GM19395 (cell line): Measurements from ENCODE around the gene CDC14A.
A peak's percentile ranks its signal among the peaks of the same experiment; 100 is the strongest.
"Not testable (repeated sequence)": the region's sequence is repeated elsewhere in the genome, so short reads cannot be mapped to it uniquely, and the experiment has no call there.

Experiments used
- ATAC-seq: cut with Tn5 transposase; IDR thresholded peaks from one replicate; pipeline ENCODE4 v1.9.1; 2021; ENCODE audit warnings: mild to moderate bottlenecking, moderate library complexity; ENCODE audit not compliant: unreplicated experiment

Gene CDC14A

DNA sequence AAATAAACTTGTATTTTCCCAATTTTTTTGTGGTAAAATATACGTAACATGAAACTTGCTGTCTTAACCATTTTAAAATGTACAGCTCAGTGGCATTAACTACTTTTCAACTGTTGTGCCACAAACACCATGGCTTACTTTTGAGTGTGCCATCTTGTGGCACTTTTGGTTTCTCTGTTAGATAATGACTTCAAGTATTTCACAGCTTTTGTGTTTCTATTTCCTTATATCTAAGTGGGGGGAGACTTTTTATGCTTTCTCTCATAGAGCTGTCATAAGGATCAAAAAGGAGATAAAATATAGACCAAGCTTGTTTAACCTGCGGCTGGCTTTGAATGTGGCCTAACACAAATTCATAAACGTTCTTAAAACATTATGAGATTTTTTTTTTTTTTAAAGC lies 44.3 kb downstream of the CDC14A start:
- no peak for ATAC-seq

DNA sequence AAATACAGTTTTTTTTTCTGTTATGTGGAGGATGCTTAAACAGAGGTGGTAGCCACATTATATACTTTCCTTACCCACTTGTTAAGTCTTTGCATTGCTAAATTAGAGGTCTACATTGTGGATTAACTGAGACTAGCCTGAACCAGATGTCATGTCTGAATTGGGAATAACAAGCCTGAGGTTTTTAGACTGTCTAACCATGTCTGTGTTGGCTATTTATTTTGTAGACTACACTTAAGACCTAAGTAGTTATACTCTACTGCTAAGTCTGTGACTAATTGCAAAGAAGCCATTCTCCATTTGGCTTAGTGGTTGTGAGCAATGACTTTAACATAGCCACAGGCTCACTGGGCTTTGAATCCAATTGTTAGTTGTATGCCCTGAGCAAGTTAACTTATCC lies 45.4 kb downstream of the CDC14A start:
- ATAC-seq, result no peak

DNA sequence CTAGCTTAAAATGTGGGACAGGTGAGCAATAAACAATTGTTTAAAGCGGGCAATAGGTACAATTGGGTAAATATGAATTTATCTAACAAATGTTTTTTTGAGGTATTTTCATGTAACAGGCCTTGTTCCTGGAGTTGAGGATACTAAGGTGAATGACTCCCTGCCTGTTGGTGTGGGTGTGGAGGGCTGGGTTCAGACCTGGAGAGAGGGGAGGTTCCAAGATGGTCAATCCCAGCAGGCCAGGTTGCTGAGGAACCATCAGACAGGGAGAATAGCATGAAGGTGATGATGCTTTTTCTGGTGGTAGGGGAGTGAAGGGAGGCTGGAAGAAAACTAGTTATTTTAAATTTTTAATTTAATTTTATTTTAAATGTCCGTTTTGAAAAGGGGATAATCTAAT lies 46.3 kb downstream of the CDC14A start:
- no peak for ATAC-seq

DNA sequence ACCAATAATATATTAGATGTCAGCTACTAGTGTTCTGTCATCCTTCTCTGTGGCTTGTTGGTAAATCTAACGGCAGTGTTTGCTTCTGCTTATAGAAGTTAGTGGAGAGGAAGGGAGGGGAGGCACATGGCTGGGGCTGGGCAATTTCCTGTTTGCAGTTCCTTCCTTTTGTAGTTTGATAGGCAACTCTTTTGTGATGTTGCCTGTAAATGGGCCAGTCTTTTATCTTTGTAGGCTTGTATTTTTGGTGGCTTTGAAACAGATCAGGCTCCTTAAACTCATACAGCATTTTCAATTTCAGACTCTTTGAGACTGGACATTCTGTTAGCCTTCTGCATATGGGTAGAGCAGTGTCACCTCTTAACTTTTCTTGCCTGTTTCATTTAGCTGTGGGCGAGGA lies 48.1 kb downstream of the CDC14A start:
- ATAC-seq, result peak; percentile 77

DNA sequence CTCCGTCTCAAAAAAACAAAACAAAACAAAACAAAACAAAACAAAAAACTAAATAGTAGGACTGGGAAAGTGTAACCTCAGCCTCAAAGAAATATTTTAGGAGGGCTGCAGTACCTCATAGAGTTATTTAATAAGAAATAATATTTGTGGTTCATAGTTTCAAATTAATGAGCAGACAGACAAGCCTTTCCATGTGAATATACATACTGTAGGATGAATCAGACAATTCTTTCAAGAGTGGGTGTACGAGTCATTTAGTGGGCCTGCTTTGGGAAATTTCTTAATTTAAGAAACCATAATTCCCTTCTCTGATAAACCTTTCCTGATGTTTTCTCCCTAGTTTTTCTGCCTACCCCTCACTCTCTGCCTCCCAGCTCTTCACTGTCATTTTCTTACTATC lies 52.5 kb downstream of the CDC14A start:
- no peak for ATAC-seq

DNA sequence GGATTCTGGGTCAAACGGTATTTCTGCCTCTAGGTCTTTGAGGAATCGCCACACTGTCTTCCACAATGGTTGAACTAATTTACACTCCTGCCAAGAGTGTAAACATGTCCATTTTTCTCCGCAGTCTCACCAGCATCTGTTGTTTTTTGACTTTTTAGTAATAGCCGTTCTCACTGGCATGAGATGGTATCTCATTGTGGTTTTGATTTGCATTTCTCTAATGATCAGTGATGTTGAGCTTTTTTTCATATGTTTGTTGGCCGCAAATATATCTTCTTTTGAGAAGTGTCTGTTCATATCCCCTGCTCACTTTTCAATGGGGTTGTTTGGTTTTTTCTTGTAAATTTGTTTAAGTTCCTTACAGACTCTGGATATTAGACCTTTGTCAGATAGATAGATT lies 53.6 kb downstream of the CDC14A start:
- ATAC-seq, result not testable (repeated sequence)

DNA sequence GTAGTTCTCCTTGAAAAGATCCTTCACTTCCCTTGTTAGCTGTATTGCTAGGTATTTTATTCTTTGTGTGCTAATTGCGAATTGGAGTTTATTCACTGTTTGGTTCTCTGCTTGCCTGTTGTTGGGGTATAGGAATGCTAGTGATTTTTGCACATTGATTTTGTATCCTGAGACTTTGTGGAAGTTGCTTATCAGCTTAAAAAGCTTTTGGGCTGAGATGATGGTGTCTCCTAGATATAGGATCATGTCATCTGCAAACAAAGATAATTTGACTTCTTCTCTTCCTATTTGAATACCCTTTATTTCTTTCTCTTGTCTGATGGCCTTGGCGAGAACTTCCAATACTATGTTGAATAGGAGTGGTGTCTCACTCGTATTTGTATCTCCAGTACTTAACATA lies 55.1 kb downstream of the CDC14A start:
- ATAC-seq, result not testable (repeated sequence)

DNA sequence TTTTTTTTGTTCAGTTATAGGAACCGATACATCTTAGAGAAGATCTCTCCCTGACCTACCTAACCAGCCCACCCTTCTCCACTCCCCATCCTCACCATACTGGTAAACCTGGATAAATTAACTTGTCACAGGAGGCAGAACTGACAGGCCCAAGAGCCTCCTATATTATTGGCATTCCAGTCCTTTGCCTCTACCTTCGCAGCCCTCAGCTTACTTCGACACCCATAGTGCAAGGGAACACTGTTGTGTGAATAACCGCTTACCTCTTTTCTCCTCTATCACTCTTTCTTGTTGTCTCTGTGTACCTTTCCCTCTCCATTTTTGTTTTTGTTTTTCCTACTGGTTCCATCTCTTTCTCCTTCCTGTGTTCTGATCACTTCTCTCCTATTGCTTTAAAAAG lies 58.7 kb downstream of the CDC14A start:
- no peak for ATAC-seq

DNA sequence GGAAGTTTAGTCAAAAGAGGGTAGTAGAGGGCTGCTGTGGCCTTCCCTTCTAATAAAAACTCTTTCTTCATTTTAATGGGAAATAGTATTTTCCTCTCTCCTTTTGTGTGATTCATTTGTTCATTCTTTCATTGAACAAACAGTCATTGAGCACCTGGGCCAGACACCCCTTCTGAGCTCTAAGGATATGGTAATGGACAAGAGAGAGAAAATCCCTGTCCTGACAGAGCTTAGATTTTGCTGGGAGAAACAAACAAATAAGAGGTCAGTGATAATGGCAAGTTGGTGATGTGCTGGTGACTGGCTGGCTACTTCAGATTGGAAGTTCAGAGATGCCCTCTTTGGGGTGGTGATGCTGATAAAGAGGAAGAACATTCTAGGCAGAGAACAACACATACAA lies 59.3 kb downstream of the CDC14A start:
- ATAC-seq, result no peak

DNA sequence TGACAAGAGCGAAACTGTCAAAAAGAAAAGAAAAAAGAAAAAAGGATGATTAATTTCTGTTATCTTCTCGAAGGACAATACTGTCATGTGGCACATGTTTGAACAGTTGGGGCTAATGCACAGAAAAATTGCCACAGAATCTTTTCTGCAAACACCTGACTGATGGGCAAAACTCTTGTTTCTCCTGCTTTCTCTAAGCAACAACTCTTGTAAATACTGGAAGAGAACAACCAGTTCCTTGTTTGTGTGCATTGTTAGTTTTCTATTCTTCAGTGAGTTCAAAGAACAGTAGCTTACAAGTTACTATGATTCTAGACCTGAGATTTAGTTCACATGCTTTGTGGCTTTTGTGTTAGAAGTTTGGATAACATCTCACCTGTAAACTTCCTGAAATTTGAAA lies 60.7 kb downstream of the CDC14A start:
- no peak for ATAC-seq

DNA sequence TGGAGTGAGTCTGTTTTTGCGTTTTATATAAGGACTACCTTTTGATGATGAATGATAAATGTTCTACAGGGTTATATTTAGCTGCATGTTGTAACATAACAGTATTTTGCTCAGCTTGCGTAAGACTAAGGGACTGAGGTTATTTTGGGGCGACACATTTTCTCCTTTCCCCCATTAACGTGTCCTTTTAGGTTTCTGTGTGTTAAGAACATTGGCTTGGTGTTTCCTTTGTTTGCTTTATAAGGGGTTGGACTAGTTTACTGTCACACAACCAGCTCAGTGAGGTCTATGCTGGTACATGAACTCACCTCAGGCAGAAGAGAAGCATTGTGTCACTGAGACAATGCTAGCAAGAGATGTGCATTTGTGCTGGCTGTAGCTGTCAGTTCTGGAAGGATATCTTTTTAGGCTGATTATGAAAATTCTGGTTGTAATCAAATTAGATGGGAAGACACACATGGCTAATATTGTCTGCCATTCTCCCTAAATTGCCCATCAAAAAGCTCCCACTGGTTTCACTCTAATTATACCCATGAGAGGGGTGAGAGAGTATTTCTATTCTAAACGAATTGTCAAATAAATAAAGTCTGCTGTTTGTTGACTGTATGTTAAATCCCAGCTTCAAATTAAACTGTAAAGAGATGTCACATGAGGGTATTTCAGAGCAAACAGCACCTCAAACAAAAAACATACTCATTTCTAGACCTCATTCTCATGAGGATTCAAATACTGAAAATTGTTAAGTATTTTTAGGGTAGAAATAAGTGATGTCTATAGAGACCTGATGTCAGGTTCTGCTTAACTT lies 62.6 kb downstream of the CDC14A start:
- no peak for ATAC-seq

DNA sequence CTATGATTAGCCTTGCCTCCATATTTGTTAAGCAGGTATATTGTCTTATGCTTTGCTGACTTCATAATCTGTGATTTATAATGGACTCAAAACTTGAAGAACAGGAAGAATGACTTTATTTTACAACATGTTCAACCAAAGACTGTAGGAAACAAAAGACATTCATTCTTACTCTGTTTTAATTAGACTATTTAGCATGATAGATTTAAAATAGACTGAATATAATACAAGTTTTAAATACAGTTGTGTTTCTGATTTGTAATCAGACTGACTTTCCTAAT lies 63.1 kb downstream of the CDC14A start:
- ATAC-seq, result no peak

DNA sequence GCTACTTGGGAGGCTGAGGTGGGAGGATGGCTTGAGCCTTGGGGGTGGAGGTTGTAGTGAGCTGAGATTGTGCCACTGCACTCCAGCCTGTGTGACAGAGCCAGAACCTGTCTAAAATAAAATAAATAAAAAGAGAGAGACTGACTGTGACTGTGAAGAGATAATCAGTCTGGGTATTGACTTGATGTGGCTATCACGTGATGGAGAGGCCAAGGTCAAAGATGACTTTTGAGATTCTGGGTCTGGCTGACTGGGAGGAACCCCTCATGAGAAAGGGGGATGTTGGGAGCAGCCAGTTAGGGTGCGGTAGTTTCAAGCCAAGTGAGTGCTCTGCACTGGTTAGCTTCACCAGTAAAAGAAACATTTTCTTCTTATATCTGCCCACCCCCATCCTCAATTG lies 66.8 kb downstream of the CDC14A start:
- ATAC-seq, result no peak

DNA sequence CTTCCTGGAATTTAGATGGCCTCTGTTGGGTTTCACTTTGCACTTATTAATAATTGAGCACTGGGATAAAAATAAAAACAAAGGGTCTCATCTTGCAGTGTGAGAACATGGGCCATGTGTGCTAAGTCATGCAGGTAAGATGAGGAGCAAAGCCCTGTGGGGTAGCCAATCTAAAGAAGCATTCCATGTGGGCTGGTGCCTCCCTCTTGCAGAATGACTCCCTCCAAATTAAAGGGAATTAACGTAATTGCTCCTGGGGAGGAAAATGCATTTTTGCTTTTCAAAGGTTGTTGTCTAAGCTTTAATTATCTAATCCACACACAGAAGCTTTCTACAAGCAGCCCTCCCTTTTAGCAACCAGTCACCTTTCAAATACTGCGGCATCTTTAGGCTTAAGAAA lies 69.8 kb downstream of the CDC14A start:
- no peak for ATAC-seq

DNA sequence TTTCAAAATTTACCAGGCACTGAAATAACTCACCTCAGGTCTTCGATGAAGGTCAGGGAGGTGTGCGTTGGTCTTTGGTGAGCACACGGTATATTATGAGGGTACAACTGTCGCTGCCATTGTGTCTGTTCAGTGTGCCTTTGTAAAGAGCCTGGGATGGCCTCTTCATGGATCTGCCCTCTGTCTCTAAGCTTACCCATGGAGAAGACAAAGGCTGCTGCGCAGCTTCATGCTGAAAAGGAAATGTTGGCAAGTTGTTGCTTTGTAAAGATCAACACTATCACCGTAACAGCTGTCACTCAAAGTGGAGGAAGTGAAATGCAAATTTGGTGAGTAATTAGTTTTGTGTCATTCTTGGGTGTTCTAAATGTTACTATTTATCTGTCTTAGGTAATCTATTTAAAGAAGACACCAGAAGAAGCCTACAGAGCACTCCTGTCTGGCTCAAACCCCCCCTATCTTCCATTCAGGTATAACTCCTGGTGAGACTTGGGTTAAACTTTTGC lies 71.6 kb downstream of the CDC14A start:
- ATAC-seq, result peak; percentile 86

DNA sequence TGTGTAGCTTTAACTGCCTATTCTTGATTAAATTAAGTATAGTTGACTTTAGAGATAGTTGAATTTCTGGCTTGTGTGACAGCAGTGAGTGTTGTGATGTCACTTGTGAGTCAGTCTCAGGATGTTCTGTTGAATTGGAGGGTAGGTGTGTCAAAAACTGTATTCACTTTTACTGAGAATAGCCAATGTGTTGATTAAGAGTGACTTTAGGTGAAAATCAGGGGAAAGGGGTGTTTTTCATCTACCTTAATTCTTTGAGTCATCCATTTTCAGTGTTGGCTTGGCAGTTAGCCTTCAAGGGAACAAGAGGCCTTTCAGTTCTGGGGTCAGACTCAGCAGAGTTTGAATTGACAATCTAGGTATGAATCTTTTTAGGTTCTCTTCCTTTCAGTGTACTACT lies 75.9 kb downstream of the CDC14A start:
- no peak for ATAC-seq

DNA sequence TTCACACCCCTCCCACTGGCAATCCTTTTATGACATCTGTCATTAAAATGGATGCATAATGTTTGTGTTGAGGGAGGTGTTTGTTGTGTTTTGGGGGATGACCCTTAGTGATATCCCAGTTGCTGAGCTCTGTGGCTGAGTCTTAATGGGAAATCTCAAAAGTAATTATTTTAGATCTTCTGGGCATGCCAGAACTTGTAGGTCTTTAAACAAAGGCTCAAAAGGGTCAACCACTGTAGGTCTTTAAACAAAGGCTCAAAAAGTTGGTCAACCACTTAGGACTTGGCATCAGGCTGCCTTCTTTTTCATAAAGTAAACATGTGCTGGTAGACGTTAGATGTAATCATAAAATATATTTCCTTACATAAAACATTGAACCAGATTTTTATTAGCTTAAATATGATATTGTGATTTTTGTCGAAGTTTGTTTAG lies 78.0 kb downstream of the CDC14A start:
- ATAC-seq, result no peak

DNA sequence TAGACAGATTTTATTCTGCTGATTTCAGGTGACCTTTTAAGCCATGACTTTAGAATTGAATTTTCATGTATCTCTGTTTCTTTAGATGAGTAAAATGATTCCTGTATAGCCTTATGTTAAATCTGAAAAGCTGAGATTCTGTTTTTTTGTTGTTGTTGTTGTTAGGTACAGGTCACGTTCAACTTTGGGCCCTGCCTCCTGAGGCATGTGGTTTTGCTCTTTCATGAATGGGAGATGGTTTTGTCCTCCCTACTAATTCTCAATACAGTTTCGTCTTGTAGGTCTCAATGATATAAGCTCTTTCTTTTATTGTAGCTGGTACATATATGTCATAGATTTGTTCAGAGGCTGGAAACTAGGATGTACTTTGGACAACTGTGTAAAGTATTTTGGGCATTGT lies 79.6 kb downstream of the CDC14A start:
- ATAC-seq, result no peak

DNA sequence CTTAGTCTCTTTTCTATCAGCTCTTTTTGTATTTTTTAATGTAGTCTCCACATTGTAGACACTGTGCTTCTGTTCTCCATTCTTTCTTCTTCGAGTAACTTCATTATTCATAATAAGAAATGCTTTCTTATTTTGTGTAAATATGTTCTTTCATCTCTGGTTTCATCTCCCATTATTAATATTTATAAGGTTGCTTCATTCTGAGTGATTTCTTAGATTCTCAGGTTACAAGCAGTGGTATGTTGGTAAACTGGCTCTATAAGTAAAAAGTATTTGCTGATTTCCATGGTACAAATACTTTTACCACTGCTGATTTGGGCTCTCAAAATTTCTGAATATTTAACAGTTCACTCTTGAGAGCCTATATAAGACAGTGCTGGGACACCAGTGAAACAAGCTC lies 81.3 kb downstream of the CDC14A start:
- no peak for ATAC-seq

DNA sequence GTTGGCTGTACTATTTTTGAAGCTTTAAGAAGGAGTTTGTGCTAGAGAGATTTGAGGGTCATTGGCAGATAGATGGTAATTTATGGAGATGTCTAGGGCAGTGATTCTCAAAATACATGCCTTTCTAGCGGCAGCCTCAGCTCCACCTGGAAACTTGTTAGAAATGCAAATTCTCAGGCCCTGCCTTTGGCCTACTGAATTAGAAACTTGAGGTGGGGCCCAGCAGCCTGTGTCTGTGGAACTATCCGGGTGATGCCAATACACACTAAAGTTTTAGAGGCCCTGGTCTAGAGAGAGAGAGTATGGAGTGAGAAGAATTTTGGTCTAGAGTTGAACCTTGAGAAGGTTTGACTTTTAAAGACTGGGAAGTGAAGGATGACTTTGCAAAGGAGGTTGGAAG lies 82.5 kb downstream of the CDC14A start:
- ATAC-seq, result no peak

DNA sequence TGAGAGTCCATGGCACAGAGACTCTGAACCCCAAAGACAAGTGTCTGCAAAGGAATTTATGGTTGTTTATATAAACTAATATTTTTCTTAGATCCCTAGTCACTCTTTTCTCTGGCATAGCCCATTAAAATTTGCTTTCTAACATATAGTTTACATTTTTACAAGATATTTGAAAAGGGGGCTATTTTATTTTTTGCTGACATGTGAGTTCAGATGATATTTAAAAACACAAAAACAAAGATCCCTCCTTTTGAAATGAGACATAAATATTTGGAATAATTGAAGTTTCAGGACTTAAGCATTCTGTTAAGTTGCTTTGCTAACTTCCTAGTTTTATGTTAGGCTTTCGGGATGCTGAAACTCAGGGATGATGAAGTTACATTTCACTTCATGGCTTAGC lies 86.1 kb downstream of the CDC14A start:
- ATAC-seq, result no peak

DNA sequence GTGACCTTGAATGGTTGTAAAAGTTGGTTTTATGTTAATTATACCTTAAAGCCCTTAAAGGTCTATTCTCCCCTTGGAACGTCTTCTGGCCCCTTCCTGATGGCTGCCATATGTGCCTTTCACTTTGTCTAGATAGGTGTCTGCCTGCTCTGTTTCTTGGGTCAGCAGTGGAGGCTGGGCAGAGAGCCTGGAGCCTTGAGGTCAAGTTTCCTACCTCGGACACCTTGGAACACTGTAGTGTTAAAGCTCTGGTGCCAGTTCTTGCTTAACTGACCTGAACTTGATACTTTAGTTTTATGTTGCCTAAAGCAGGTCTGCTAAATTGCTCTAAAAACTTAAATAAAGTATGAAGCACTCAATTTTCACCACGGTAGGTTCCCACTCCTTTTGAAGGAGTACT lies 86.5 kb downstream of the CDC14A start:
- no peak for ATAC-seq
